Neuronal stem cell (in vitro differentiated cells): ENCODE measurements around the gene SRP68.
A peak's percentile ranks its signal among the peaks of the same experiment; 100 is the strongest.

ENCODE experiments used
- DNase-seq: peaks from one replicate; pipeline ENCODE4 v3.0.0-alpha.2; 2013; ENCODE audit warnings: low spot score
- H2AFZ ChIP-seq: one replicate; pipeline ENCODE4 v1.6.1; 2013; ENCODE audit warnings: mild to moderate bottlenecking, low read length, inconsistent platforms
- H2AK5ac ChIP-seq: 2 replicates; pipeline ENCODE4 v1.6.1; 2013; ENCODE audit warnings: low read depth, mild to moderate bottlenecking, inconsistent platforms, low read length, moderate library complexity, mixed read lengths
- H2BK120ac ChIP-seq: 2 replicates; pipeline ENCODE4 v1.6.1; 2013; ENCODE audit warnings: low read depth, mild to moderate bottlenecking, inconsistent platforms, low read length, moderate library complexity, mixed read lengths
- H2BK12ac ChIP-seq: one replicate; pipeline ENCODE4 v1.6.1; 2013; ENCODE audit warnings: low read length, inconsistent platforms
- H2BK15ac ChIP-seq: 2 replicates; pipeline ENCODE4 v1.6.1; 2013; ENCODE audit warnings: mild to moderate bottlenecking, low read length, inconsistent platforms, mixed read lengths
- H2BK5ac ChIP-seq: one replicate; pipeline ENCODE4 v1.6.1; 2013; ENCODE audit warnings: inconsistent platforms, mild to moderate bottlenecking, low read length, moderate library complexity
- H3K14ac ChIP-seq: one replicate; pipeline ENCODE4 v1.6.1; 2013; ENCODE audit warnings: low read length, inconsistent platforms
- H3K18ac ChIP-seq: 2 replicates; pipeline ENCODE4 v1.6.1; 2013; ENCODE audit warnings: low read length, inconsistent platforms
- H3K23ac ChIP-seq: 2 replicates; pipeline ENCODE4 v1.6.1; 2013; ENCODE audit warnings: low read depth, mild to moderate bottlenecking, mixed read lengths, low read length, inconsistent platforms; ENCODE audit not compliant: poor library complexity
- H3K27ac ChIP-seq: replicated peaks from 3 replicates; pipeline ENCODE4 v1.5.1; 2013; ENCODE audit warnings: low read length, inconsistent platforms
- H3K27me3 ChIP-seq, 3 experiments: 2 replicates each; pipeline ENCODE4 v1.6.1; 2013; ENCODE audit warnings: low read length in 3 of 3, mild to moderate bottlenecking in 2 of 3, inconsistent platforms in 1 of 3, low read depth in 1 of 3, mixed read lengths in 1 of 3, moderate library complexity in 1 of 3; ENCODE audit not compliant: control insufficient read depth in 3 of 3, insufficient read depth in 3 of 3
- H3K36me3 ChIP-seq, 2 donors: replicated peaks in 1 of 2; 2 replicates each; pipeline ENCODE4 v1.6.1; 2013; ENCODE audit warnings: low read length in 2 of 2; ENCODE audit not compliant: control insufficient read depth in 2 of 2, insufficient read depth in 2 of 2
- H3K4ac ChIP-seq: 2 replicates; pipeline ENCODE4 v1.6.1; 2013; ENCODE audit warnings: inconsistent platforms, mild to moderate bottlenecking, low read length, moderate library complexity
- H3K4me1 ChIP-seq, 2 donors: 1 replicate in 1 of 2; 2 replicates in 1 of 2; pipeline ENCODE4 v1.6.1; 2013; ENCODE audit warnings: low read length in 2 of 2, low read depth in 1 of 2; ENCODE audit not compliant: control insufficient read depth in 2 of 2, insufficient read depth in 1 of 2
- H3K4me2 ChIP-seq: one replicate; pipeline ENCODE4 v1.6.1; 2013; ENCODE audit warnings: mild to moderate bottlenecking, low read length, inconsistent platforms; ENCODE audit not compliant: insufficient read depth, poor library complexity, severe bottlenecking
- H3K4me3 ChIP-seq, 2 donors: 2 replicates each; pipeline ENCODE4 v1.5.1; 2013; ENCODE audit warnings: low read length in 2 of 2, mild to moderate bottlenecking in 2 of 2, inconsistent platforms in 1 of 2, moderate library complexity in 1 of 2
- H3K79me1 ChIP-seq: one replicate; pipeline ENCODE4 v1.6.1; 2013; ENCODE audit warnings: low read depth, mild to moderate bottlenecking, inconsistent platforms, low read length, moderate library complexity
- H3K9ac ChIP-seq: one replicate; pipeline ENCODE4 v1.6.1; 2013; ENCODE audit warnings: mild to moderate bottlenecking, low read depth, low read length, inconsistent platforms; ENCODE audit not compliant: poor library complexity
- H3K9me3 ChIP-seq, 2 donors: replicated peaks in 1 of 2; 2 replicates each; pipeline versions ENCODE3 to v1.6.1; 2013; ENCODE audit warnings: low read length in 2 of 2, mild to moderate bottlenecking in 2 of 2, inconsistent platforms in 1 of 2, low read depth in 1 of 2, mixed read lengths in 1 of 2, moderate library complexity in 1 of 2; ENCODE audit not compliant: control insufficient read depth in 2 of 2, insufficient read depth in 1 of 2
- H4K8ac ChIP-seq: one replicate; pipeline ENCODE4 v1.6.1; 2013; ENCODE audit warnings: low read depth, mild to moderate bottlenecking, inconsistent platforms, low read length, moderate library complexity
- H4K91ac ChIP-seq: one replicate; pipeline ENCODE4 v1.6.1; 2013; ENCODE audit warnings: low read length, low read depth, mild to moderate bottlenecking, inconsistent platforms; ENCODE audit not compliant: poor library complexity
- WGBS, 2 donors: extraction: QIAGEN DNeasy Blood & Tissue Kit; methylation state at CpG; one replicate each; pipeline ENCODE4 v1.1.7; 2013; ENCODE audit warnings: missing lambda C conversion rate in 2 of 2, mixed read lengths in 1 of 2; ENCODE audit not compliant: insufficient read length in 2 of 2, insufficient replicate concordance in 1 of 2; ENCODE audit errors: extremely low coverage in 2 of 2; 5-methylcytosine and 5-hydroxymethylcytosine counted together

SRP68 gene

GRCh38 chr17:76005263-76006149 lies 66.8 kb downstream of the SRP68 start:
- Histone ChIP-seq H3K4me2 (no peak overlapping the region), H4K91ac (no peak overlapping the region), H3K18ac (peak overlapping the region; percentile 58), H3K9ac (no peak overlapping the region), H3K14ac (peak overlapping the region; percentile 40), H3K36me3 (peaks cover 0 to 9% of the 10 kb centered on the region in 2 donors), H2BK12ac (no peak overlapping the region), H3K4me1 (peaks cover 0 to 2% of the 10 kb centered on the region in 2 donors), H3K9me3 (no peaks in the 10 kb centered on the region), H4K8ac (no peak overlapping the region), H2AFZ (no peak overlapping the region), H2BK120ac (no peak overlapping the region), H2BK15ac (peak overlapping the region; percentile 86), H2BK5ac (no peak overlapping the region), H3K4me3 (no peak overlapping the region), H3K27me3 (no peaks in the 10 kb centered on the region), H3K79me1 (no peaks in the 10 kb centered on the region), H3K23ac (peak overlapping the region; percentile 18), H3K4ac (no peak overlapping the region), H2AK5ac (peak overlapping the region; percentile 91), H3K27ac (no peak overlapping the region)
- DNase-seq, result peak; percentile 67
- WGBS, 2 donors, result no CpG with 5 or more reads among the region's 16 CpGs

GRCh38 chr17:76004750-76005262 lies 67.5 kb downstream of the SRP68 start:
- Histone ChIP-seq H2BK120ac (no peak overlapping the region), H3K79me1 (peaks cover 2% of the 10 kb centered on the region), H3K4me1 (peaks cover 0 to 7% of the 10 kb centered on the region in 2 donors), H4K91ac (no peak overlapping the region), H3K27ac (no peak overlapping the region), H3K4ac (no peak overlapping the region), H2AK5ac (peak overlapping the region; percentile 91), H2BK15ac (peak overlapping the region; percentile 86), H4K8ac (no peak overlapping the region), H2AFZ (no peak overlapping the region), H3K9me3 (no peaks in the 10 kb centered on the region), H3K18ac (no peak overlapping the region), H3K23ac (no peak overlapping the region), H3K4me3 (no peak overlapping the region), H3K36me3 (peaks cover 0 to 9% of the 10 kb centered on the region in 2 donors), H2BK12ac (no peak overlapping the region), H3K9ac (no peak overlapping the region), H3K27me3 (no peaks in the 10 kb centered on the region), H2BK5ac (no peak overlapping the region), H3K4me2 (no peak overlapping the region), H3K14ac (no peak overlapping the region)
- no peak for DNase-seq
- no CpG with 5 or more reads among the region's 8 CpGs for WGBS, 2 donors

GRCh38 chr17:76003915-76004314 lies 68.4 kb downstream of the SRP68 start:
- WGBS, 2 donors, result no CpG with 5 or more reads among the region's 6 CpGs
- no peak overlapping the region for H2BK120ac ChIP-seq
- no peak overlapping the region for H3K9ac ChIP-seq
- H3K4me3 ChIP-seq, result no peak overlapping the region
- peaks cover 0 to 7% of the 10 kb centered on the region in 2 donors for H3K4me1 ChIP-seq
- H4K8ac ChIP-seq, result no peak overlapping the region
- H2BK5ac ChIP-seq, result no peak overlapping the region
- no peaks in the 10 kb centered on the region for H3K9me3 ChIP-seq
- no peak overlapping the region for H3K4me2 ChIP-seq
- H3K18ac ChIP-seq, result no peak overlapping the region
- no peaks in the 10 kb centered on the region for H3K27me3 ChIP-seq
- no peak overlapping the region for H4K91ac ChIP-seq
- no peak overlapping the region for H2AFZ ChIP-seq
- no peak overlapping the region for H2AK5ac ChIP-seq
- peaks cover 0 to 9% of the 10 kb centered on the region in 2 donors for H3K36me3 ChIP-seq
- no peak overlapping the region for H3K23ac ChIP-seq
- H2BK12ac ChIP-seq, result no peak overlapping the region
- H3K4ac ChIP-seq, result no peak overlapping the region
- H3K27ac ChIP-seq, result no peak overlapping the region
- H3K79me1 ChIP-seq, result peaks cover 2% of the 10 kb centered on the region
- H3K14ac ChIP-seq, result no peak overlapping the region
- no peak overlapping the region for H2BK15ac ChIP-seq
- DNase-seq, result no peak

GRCh38 chr17:76002100-76002499 lies 70.2 kb downstream of the SRP68 start:
- no peak overlapping the region for H4K91ac ChIP-seq
- H4K8ac ChIP-seq, result no peak overlapping the region
- no peak overlapping the region for H3K4ac ChIP-seq
- H3K4me1 ChIP-seq, result peaks cover 0 to 7% of the 10 kb centered on the region in 2 donors
- H2BK5ac ChIP-seq, result no peak overlapping the region
- H2BK15ac ChIP-seq, result no peak overlapping the region
- H3K4me3 ChIP-seq, result no peak overlapping the region
- no CpG with 5 or more reads among the region's 12 CpGs for whole genome bisulfite sequencing, 2 donors
- H3K14ac ChIP-seq, result no peak overlapping the region
- no peaks in the 10 kb centered on the region for H3K9me3 ChIP-seq
- H3K4me2 ChIP-seq, result no peak overlapping the region
- H3K27me3 ChIP-seq, result no peaks in the 10 kb centered on the region
- H3K27ac ChIP-seq, result no peak overlapping the region
- peak overlapping the region; percentile 82 for H2BK12ac ChIP-seq
- no peak overlapping the region for H2AFZ ChIP-seq
- H3K23ac ChIP-seq, result no peak overlapping the region
- H2AK5ac ChIP-seq, result no peak overlapping the region
- H3K18ac ChIP-seq, result peak overlapping the region; percentile 34
- peaks cover 0 to 9% of the 10 kb centered on the region in 2 donors for H3K36me3 ChIP-seq
- no peak for DNase-seq
- peak overlapping the region; percentile 40 for H2BK120ac ChIP-seq
- H3K9ac ChIP-seq, result no peak overlapping the region
- peaks cover 2% of the 10 kb centered on the region for H3K79me1 ChIP-seq
